Transverse colon (tissue), 4 donors: Measurements from ENCODE around the gene NPW. TPM values are rescaled to one million over a fixed set of nuclear protein-coding genes. Genes with fewer than 3 reads are reported as not detected.

Experiments used
- DNase-seq: peaks from one replicate; pipeline ENCODE4 v3.0.0-alpha.2; 2019
- H3K27ac ChIP-seq, 4 donors: fragments of 200-600 bp; sonication (generic); 2 replicates each; pipeline ENCODE4 v1.5.1; 2016 to 2018; ENCODE audit warnings: inconsistent platforms in 4 of 4
- H3K27me3 ChIP-seq: fragments of 200-600 bp; sonication (generic); 2 replicates; pipeline ENCODE4 v1.5.1; 2017; ENCODE audit warnings: inconsistent platforms
- H3K36me3 ChIP-seq, 4 donors: fragments of 200-600 bp; sonication (generic); 2 replicates each; pipeline ENCODE4 v1.5.1; 2017 to 2019; ENCODE audit warnings: inconsistent platforms in 4 of 4
- H3K4me1 ChIP-seq, 4 donors: fragments of 200-600 bp; sonication (generic); 2 replicates each; pipeline ENCODE4 v1.5.1; 2017 to 2020; ENCODE audit warnings: inconsistent platforms in 4 of 4
- H3K4me3 ChIP-seq, 4 donors: fragments of 200-600 bp; sonication (generic); 1 replicate in 1 of 4; 2 replicates in 3 of 4; pipeline versions ENCODE4 v1.5.1 to v1.6.1; 2017 to 2019; ENCODE audit warnings: inconsistent platforms in 4 of 4
- H3K9me3 ChIP-seq, 2 donors: fragments of 200-600 bp; sonication (generic); 2 replicates each; pipeline ENCODE4 v1.5.1; 2017 to 2019; ENCODE audit warnings: inconsistent platforms in 2 of 2
- EP300 ChIP-seq: sonication (generic); formaldehyde crosslinking; IDR thresholded peaks from one replicate; pipeline ENCODE4 v1.6.1; 2017; ENCODE audit warnings: antibody characterized with exemption, low read depth
- POLR2A ChIP-seq: fragments of 450-650 bp; IDR thresholded peaks from one replicate; pipeline ENCODE4 v1.6.1; 2016; ENCODE audit warnings: antibody characterized with exemption, mild to moderate bottlenecking, moderate library complexity
- POLR2AphosphoS5 ChIP-seq, 3 donors: sonication (generic); formaldehyde crosslinking; IDR thresholded peaks; one replicate each; pipeline ENCODE4 v1.6.1; 2016; ENCODE audit warnings: antibody characterized with exemption in 3 of 3
- WGBS, 2 donors: methylation state at CpG; one replicate each; pipeline ENCODE4 v1.1.5; 2018; ENCODE audit warnings: low coverage in 1 of 2; 5-methylcytosine and 5-hydroxymethylcytosine counted together
- in situ Hi-C, 4 donors: fragments of 200-750 bp; cut with MboI; loops; one replicate each; pipeline versions ENCODE4 v1.15.0 to v1.15.1; 2017; ENCODE audit warnings: low sequenced_read_pairs in 3 of 4, low pct_ligation_motif_present in 1 of 4, low pct_unique_long_range_greater_than_20kb in 1 of 4
- intact Hi-C: fragments of 100-400 bp; cut with DNase I; formaldehyde crosslinking; loops from one replicate; pipeline ENCODE4 v1.15.1; 2023; ENCODE audit warnings: low total_unique reads
- total RNA-seq, 4 donors: library from RNA; depleted of rRNA; stranded (reverse); fragments of >200 nt; gene quantifications; one replicate each; pipeline ENCODE4 v1.1.0, GENCODE V29; 2016
- TF ChIP-seq, protein P1 (sequence below), 5 experiments: fragments of 200-600 bp in 3 of 5; fragments of 450-650 bp in 2 of 5; sonication (generic) in 3 of 5; IDR thresholded peaks; 1 replicate in 2 of 5; 2 replicates in 3 of 5; pipeline ENCODE4 v1.5.1; 2016 to 2017; ENCODE audit warnings: antibody characterized with exemption in 5 of 5, inconsistent platforms in 3 of 5, mild to moderate bottlenecking in 2 of 5, moderate library complexity in 1 of 5

The NPW gene
- total RNA-seq, 4 donors from 2014 or later: 0.41 TPM; not detected in 3

DNA sequence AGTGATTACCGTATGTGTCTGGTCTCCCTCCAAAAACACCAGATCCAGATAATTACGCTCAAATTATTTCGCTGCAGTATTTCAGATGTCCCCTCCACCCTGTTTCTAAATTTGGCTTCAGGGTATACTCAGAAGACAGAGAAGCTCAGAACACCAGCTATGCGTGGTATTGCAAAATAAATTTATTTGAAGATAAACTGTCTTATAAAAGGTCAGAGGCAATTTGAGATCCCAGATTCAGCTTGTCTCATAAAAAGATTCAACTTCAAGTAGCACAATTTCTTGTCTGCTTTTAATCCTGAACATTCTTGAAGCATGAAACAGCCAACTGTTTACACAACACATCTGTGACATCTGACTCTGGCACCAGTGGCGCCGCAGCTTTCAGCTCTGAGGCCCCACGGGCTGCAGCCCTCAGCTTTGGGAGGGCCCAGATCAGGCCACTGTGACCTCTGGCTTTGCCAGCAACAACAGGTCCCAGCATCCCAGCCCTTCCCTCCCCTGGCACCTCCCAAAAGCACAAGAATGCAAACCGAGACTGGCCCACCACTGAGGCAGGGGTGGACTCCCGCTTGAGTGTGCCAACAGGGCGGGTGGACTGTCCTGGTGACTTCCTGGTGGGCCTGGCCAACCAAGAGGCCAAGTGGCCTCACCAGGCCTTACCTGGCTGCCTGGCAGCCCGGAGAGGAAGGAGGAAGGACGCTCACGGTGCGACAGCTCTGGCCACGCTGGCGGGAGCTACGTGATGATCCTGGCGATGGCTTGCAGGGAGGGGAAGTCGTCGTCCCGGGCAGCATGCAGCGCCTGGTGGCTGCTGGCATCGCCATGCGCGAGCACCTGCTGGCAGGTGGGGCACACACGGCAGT lies 21.9 kb upstream of the NPW start:
- intact Hi-C loops: no loop called here
- Histone ChIP-seq H3K27me3 (no peaks in the 10 kb centered on the region), H3K4me1 (no peaks in the 10 kb centered on the region), H3K4me3 (no peak overlapping the region), H3K27ac (peak overlapping the region in 3 of 4 donors; percentile 25 to 67 (median 32)), H3K36me3 (peaks cover 0 to 45% (median 28%) of the 10 kb centered on the region in 4 donors), H3K9me3 (no peaks in the 10 kb centered on the region)
- DNase-seq: no peak
- TF ChIP-seq, protein P1, sequence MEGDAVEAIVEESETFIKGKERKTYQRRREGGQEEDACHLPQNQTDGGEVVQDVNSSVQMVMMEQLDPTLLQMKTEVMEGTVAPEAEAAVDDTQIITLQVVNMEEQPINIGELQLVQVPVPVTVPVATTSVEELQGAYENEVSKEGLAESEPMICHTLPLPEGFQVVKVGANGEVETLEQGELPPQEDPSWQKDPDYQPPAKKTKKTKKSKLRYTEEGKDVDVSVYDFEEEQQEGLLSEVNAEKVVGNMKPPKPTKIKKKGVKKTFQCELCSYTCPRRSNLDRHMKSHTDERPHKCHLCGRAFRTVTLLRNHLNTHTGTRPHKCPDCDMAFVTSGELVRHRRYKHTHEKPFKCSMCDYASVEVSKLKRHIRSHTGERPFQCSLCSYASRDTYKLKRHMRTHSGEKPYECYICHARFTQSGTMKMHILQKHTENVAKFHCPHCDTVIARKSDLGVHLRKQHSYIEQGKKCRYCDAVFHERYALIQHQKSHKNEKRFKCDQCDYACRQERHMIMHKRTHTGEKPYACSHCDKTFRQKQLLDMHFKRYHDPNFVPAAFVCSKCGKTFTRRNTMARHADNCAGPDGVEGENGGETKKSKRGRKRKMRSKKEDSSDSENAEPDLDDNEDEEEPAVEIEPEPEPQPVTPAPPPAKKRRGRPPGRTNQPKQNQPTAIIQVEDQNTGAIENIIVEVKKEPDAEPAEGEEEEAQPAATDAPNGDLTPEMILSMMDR (IDR thresholded peaks at IDR 0.05): no peak
- in situ Hi-C loops: no loop called here
- 67 to 86% methylated on average over 4 to 23 of the region's 26 CpGs for WGBS, 2 donors

DNA sequence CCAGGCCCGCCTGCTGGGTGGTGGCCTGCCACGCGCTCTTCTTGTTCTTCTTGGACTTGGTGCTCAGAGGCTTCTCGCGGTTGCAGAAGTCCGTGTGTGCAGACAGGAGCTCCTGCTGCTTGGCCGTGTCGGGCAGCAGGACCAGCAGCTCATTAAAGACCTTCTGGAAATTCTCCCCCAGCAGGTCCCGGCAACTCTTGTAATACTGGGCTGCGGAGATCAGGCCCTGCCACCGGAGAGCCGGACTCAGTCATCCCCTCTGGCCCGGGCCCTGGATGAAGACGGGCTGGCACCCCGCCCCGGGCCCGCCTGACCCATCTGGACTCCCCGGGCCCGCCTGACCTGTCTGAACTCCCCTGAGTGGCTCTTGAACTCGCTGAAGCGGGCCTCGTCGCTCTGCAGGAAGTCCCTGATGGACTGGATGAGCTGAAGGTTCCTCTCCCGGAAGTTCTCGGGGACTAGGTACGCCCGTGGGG lies 21.2 kb upstream of the NPW start:
- intact Hi-C loops: no loop called here
- in situ Hi-C loops: no loop called here

DNA sequence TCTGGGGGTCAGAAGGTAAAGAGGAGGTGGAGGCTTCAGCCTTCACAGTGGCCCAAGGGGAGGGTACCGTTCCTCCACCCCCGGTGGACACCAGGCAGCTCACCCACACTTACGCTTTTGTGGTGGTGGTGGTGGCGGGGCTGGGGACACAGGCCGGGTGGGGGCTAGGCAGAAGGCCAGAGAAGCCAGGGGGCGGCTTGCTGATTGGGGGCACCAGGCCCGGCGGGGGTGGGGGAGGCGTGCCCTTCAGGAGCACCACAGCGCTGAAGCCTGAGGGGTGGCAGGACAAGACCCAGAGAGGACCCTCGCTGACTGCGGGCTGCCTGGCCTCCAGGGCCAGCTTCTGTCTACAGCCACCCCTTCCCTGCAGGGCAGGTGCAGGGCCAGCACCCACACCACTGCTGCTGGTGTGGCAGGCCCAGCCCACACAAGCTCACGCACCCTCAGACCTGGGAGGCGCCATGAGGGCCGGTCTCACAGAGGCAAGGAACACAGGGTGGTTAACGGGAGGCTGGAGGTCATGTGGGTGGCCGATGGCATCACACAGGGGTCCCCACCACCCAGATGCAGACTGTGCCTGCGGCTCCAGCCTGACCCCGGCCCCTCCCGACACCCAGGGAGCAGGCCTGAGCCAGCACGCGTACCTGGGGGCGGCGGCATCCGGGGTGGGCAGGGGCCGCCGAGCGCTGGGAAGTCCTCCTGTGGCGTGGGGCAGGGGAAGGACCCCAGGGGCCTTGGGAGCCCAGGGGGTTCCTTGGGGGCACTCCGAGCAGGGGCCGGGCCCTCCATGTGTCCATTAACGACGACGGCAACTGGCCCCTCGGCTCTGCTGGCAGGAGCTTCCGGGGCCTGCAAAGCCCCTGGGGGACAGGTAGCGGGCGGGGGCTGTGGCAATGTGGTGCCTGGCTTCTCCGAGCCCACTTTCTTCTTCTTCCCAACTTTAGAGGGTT lies 20.5 kb upstream of the NPW start:
- in situ Hi-C loops: no loop called here
- TF ChIP-seq POLR2AphosphoS5 (IDR thresholded peaks at IDR 0.05) (no peak), EP300 (no peak), POLR2A (no peak)
- TF ChIP-seq, protein P1 (IDR thresholded peaks at IDR 0.05): no peak

More for the DNA sequence above, 21.2 kb upstream of the NPW start:
- WGBS, 2 donors: 94% methylated on average over 27 of the region's 27 CpGs; no CpG with 5 or more reads in 1 of the 2 donors
- peaks cover 0 to 45% (median 28%) of the 10 kb centered on the region in 4 donors for H3K36me3 ChIP-seq
- TF ChIP-seq, protein P1 (IDR thresholded peaks at IDR 0.05): no peak
- TF ChIP-seq POLR2A (no peak), EP300 (no peak), POLR2AphosphoS5 (IDR thresholded peaks at IDR 0.05) (no peak)
- H3K9me3 ChIP-seq: no peaks in the 10 kb centered on the region
- DNase-seq: no peak
- peaks cover 0 to under 1% (median 0%) of the 10 kb centered on the region in 4 donors for H3K4me1 ChIP-seq
- H3K4me3 ChIP-seq: no peak overlapping the region
- no peaks in the 10 kb centered on the region for H3K27me3 ChIP-seq
- H3K27ac ChIP-seq: peak overlapping the region in 1 of 4 donors; percentile 57

More for the DNA sequence above, 20.5 kb upstream of the NPW start:
- H3K4me3 ChIP-seq: no peak overlapping the region
- DNase-seq: no peak
- no peaks in the 10 kb centered on the region for H3K27me3 ChIP-seq
- peaks cover 0 to 45% (median 28%) of the 10 kb centered on the region in 4 donors for H3K36me3 ChIP-seq
- H3K27ac ChIP-seq: no peak overlapping the region
- H3K9me3 ChIP-seq: no peaks in the 10 kb centered on the region
- intact Hi-C loops: no loop called here
- H3K4me1 ChIP-seq: peaks cover 6 to 7% (median 7%) of the 10 kb centered on the region in 4 donors
- 60 to 95% methylated on average over 1 to 35 of the region's 39 CpGs for WGBS, 2 donors
